ENCODE results near the gene MRPL1.

DNA sequence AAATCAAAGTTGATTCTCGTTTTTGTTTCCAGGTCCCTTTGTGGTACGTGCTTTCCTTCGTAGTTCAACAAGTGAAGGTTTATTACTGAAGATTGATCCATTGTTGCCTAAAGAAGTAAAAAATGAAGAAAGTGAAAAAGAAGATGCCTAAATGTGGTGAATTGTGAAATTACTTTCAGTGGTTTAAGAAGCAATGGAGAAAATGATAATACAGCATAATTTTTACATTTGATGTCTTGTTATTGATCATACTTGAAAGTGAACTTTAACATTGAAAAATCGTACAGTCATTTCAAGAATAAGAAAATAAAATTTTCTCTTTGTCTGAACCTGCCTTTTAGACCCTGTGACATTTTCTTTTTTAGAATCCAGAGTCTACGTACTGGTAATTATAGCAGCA, 89.8 kb downstream of the MRPL1 start:
- no peak for TF ChIP-seq EZH2phosphoT487 (IDR thresholded peaks at IDR 0.05)
- TF ChIP-seq, protein P1, sequence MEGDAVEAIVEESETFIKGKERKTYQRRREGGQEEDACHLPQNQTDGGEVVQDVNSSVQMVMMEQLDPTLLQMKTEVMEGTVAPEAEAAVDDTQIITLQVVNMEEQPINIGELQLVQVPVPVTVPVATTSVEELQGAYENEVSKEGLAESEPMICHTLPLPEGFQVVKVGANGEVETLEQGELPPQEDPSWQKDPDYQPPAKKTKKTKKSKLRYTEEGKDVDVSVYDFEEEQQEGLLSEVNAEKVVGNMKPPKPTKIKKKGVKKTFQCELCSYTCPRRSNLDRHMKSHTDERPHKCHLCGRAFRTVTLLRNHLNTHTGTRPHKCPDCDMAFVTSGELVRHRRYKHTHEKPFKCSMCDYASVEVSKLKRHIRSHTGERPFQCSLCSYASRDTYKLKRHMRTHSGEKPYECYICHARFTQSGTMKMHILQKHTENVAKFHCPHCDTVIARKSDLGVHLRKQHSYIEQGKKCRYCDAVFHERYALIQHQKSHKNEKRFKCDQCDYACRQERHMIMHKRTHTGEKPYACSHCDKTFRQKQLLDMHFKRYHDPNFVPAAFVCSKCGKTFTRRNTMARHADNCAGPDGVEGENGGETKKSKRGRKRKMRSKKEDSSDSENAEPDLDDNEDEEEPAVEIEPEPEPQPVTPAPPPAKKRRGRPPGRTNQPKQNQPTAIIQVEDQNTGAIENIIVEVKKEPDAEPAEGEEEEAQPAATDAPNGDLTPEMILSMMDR (IDR thresholded peaks at IDR 0.05), result no peak
- TF ChIP-seq EZH2 (IDR thresholded peaks at IDR 0.05), result no peak

All from neural progenitor cell (in vitro differentiated cells).